HCT116 (cell line): ENCODE results near the gene VRK3. TPM values are rescaled to one million over a fixed set of nuclear protein-coding genes. Genes with fewer than 3 reads are reported as not detected.
"Not testable (repeated sequence)": the region's sequence is repeated elsewhere in the genome, so short reads cannot be mapped to it uniquely, and the experiment has no call there.

Source experiments
- ATAC-seq: fragments of 200-7000 bp; cut with Tn5 transposase; 2 replicates; pipeline ENCODE4 v1.9.1; 2020; ENCODE audit warnings: mild to moderate bottlenecking, moderate library complexity
- BruUV-seq: library from RNA; stranded (reverse); fragments of 400-500 nt; replicated peaks from 2 replicates; lab custom pipeline; 2021; lab: Mats Ljungman, UMichigan
- CTCF ChIA-PET: fragments of 300-600 bp; sonication (Branson Sonifier 250); formaldehyde crosslinking; loops from one replicate; lab custom pipeline; 2021; ENCODE audit warnings: antibody characterized with exemption; lab: Charles Lee
- POLR2A ChIA-PET: fragments of 300-600, 350-600 bp; sonication (Branson Sonifier 250); formaldehyde crosslinking; loops from one replicate; lab custom pipeline; 2021; ENCODE audit warnings: antibody characterized with exemption; lab: Charles Lee
- RAD21 ChIA-PET, 2 experiments: fragments of 300-600 bp; sonication (Branson Sonifier 250); formaldehyde crosslinking; loops; one replicate each; lab custom pipeline; 2023; ENCODE audit warnings: low total read pairs in 2 of 2; ENCODE audit not compliant: uncharacterized antibody in 2 of 2, unreplicated experiment in 2 of 2, low non-redundant PET in 1 of 2; lab: Charles Lee
- DNase-seq: peaks from one replicate; pipeline ENCODE4 v3.0.0-alpha.2; 2010; ENCODE audit warnings: low read depth, low spot score
- H2AFZ ChIP-seq: fragments of 200-600 bp; shearing (Covaris generic), sonication (generic); 2 replicates; pipeline ENCODE4 v1.6.1; 2017; ENCODE audit warnings: low read depth, mixed run types, mixed read lengths, antibody characterized with exemption, low read length; ENCODE audit not compliant: poor library complexity, severe bottlenecking
- H3K27ac ChIP-seq: 2 replicates; pipeline ENCODE4 v1.5.1; 2012; ENCODE audit warnings: low read depth, low read length
- H3K27me3 ChIP-seq: fragments of 200-600 bp; sonication (generic); 2 replicates; pipeline ENCODE4 v1.6.1; 2016; ENCODE audit warnings: mixed run types, low read length, mixed read lengths; ENCODE audit not compliant: insufficient read depth
- H3K36me3 ChIP-seq, 2 experiments: fragments of 200-500 bp in 1 of 2; fragments of 200-600 bp in 1 of 2; sonication (Bioruptor generic) in 1 of 2; sonication (generic) in 1 of 2; 2 replicates each; pipeline versions ENCODE4 v1.5.1 to v1.6.1; 2014 to 2016; ENCODE audit warnings: low read length in 2 of 2, inconsistent platforms in 1 of 2, mixed read lengths in 1 of 2, mixed run types in 1 of 2; ENCODE audit not compliant: insufficient read depth in 2 of 2, control insufficient read depth in 1 of 2
- H3K4me1 ChIP-seq, 2 experiments: fragments of 200-600 bp in 1 of 2; sonication (generic) in 1 of 2; 2 replicates each; pipeline versions ENCODE4 v1.5.1 to v1.6.1; 2012 to 2017; ENCODE audit warnings: low read length in 2 of 2, inconsistent platforms in 1 of 2, mild to moderate bottlenecking in 1 of 2, mixed read lengths in 1 of 2, mixed run types in 1 of 2, moderate library complexity in 1 of 2; ENCODE audit not compliant: insufficient read depth in 2 of 2, control insufficient read depth in 1 of 2
- H3K4me2 ChIP-seq: fragments of 200-600 bp; sonication (generic); 2 replicates; pipeline ENCODE4 v1.6.1; 2017; ENCODE audit warnings: mixed run types, low read length, mixed read lengths
- H3K4me3 ChIP-seq, 2 experiments: fragments of 200-600 bp in 1 of 2; sonication (generic) in 1 of 2; replicated peaks in 1 of 2; 2 replicates each; pipeline ENCODE4 v1.5.1; 2011 to 2016; ENCODE audit warnings: low read length in 2 of 2, control low read depth in 1 of 2, low read depth in 1 of 2, mild to moderate bottlenecking in 1 of 2, mixed read lengths in 1 of 2, mixed run types in 1 of 2
- H3K79me2 ChIP-seq: fragments of 200-600 bp; sonication (generic); 2 replicates; pipeline ENCODE4 v1.6.1; 2017; ENCODE audit warnings: mild to moderate bottlenecking, mixed run types, low read length, moderate library complexity, mixed read lengths; ENCODE audit not compliant: insufficient read depth
- H3K9ac ChIP-seq: fragments of 200-600 bp; sonication (generic); 2 replicates; pipeline ENCODE4 v1.6.1; 2016; ENCODE audit warnings: low read length, mixed read lengths
- H3K9me2 ChIP-seq: fragments of 200-600 bp; sonication (generic), shearing (Covaris generic); 2 replicates; pipeline ENCODE4 v1.6.1; 2017; ENCODE audit warnings: mixed run types, mild to moderate bottlenecking, moderate library complexity; ENCODE audit not compliant: insufficient read depth
- H3K9me3 ChIP-seq, 2 experiments: fragments of 200-500 bp in 1 of 2; fragments of 200-600 bp in 1 of 2; sonication (Bioruptor generic) in 1 of 2; sonication (generic) in 1 of 2; 2 replicates each; pipeline ENCODE4 v1.6.1; 2014 to 2017; ENCODE audit warnings: low read length in 2 of 2, mixed read lengths in 2 of 2, inconsistent platforms in 1 of 2, low read depth in 1 of 2, mild to moderate bottlenecking in 1 of 2, mixed run types in 1 of 2, moderate library complexity in 1 of 2; ENCODE audit not compliant: control insufficient read depth in 1 of 2, insufficient read depth in 1 of 2
- H4K20me1 ChIP-seq: fragments of 200-600 bp; sonication (generic), shearing (Covaris generic); 2 replicates; pipeline ENCODE4 v1.6.1; 2017; ENCODE audit warnings: mixed run types, mild to moderate bottlenecking, moderate library complexity; ENCODE audit not compliant: insufficient read depth
- EGR1 ChIP-seq: IDR thresholded peaks from 2 replicates; pipeline ENCODE4 v1.6.1; 2012; ENCODE audit warnings: low read depth
- TCF7L2 ChIP-seq: IDR thresholded peaks from 2 replicates; pipeline ENCODE4 v1.7.0; 2011; ENCODE audit warnings: borderline replicate concordance, inconsistent platforms; ENCODE audit not compliant: insufficient read depth, insufficient read length; ENCODE audit errors: extremely low read depth
- ZNF274 ChIP-seq: fragments of 200-500 bp; sonication (Bioruptor generic); IDR thresholded peaks from 2 replicates; pipeline ENCODE4 v1.6.1; 2014; ENCODE audit warnings: mild to moderate bottlenecking, low read depth, low read length, inconsistent platforms
- intact Hi-C: fragments of 100-400 bp; cut with micrococcal nuclease; formaldehyde crosslinking; loops from 2 replicates; pipeline ENCODE4 v1.10.0; 2022
- total RNA-seq: library from RNA; stranded (reverse); gene quantifications from one replicate; pipeline ENCODE4 v1.2.1, GENCODE V29; 2021; ENCODE audit not compliant: unreplicated experiment
- TF ChIP-seq, protein P1 (sequence below), 3 experiments: fragments of 200-600 bp in 1 of 3; sonication (generic) in 1 of 3; IDR thresholded peaks in 2 of 3; conservative IDR thresholded peaks in 1 of 3; 2 replicates each; pipeline ENCODE4 v1.5.1; 2012 to 2017; ENCODE audit warnings: low read depth in 2 of 3, low read length in 2 of 3, antibody characterized with exemption in 1 of 3, borderline replicate concordance in 1 of 3, control low read depth in 1 of 3, mild to moderate bottlenecking in 1 of 3, mixed read lengths in 1 of 3, mixed run types in 1 of 3, moderate library complexity in 1 of 3; ENCODE audit not compliant: insufficient read depth in 1 of 3

The VRK3 gene
- total RNA-seq, 1 experiment from 2014 or later = 44.0 TPM

DNA sequence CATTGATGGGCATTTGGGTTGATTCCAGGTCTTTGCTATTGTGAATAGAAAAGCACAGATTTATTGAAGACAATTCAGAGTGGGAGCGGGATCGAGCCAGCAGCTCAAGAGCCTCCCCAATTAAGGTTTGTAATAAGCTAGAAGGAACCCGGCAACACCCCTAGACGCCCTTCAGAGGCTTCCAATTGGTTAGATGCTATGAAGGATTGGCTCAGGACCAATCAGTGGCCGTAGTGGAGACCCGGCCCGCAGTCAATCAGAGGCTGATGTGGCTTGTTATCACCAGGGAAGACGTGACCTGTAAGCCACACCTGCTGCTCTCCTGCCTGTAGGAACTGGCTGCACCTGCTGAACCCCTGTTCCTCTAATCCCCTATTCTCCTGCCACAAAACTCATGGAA, 78.8 kb downstream of the VRK3 start:
- Histone ChIP-seq H3K9me2 (no peaks in the 10 kb centered on the region), H3K27me3 (no peaks in the 10 kb centered on the region)
- CTCF ChIA-PET = no interaction called here
- TF ChIP-seq TCF7L2 = no peak
- TF ChIP-seq EGR1 = no peak
- no peak for TF ChIP-seq ZNF274
- TF ChIP-seq, protein P1, sequence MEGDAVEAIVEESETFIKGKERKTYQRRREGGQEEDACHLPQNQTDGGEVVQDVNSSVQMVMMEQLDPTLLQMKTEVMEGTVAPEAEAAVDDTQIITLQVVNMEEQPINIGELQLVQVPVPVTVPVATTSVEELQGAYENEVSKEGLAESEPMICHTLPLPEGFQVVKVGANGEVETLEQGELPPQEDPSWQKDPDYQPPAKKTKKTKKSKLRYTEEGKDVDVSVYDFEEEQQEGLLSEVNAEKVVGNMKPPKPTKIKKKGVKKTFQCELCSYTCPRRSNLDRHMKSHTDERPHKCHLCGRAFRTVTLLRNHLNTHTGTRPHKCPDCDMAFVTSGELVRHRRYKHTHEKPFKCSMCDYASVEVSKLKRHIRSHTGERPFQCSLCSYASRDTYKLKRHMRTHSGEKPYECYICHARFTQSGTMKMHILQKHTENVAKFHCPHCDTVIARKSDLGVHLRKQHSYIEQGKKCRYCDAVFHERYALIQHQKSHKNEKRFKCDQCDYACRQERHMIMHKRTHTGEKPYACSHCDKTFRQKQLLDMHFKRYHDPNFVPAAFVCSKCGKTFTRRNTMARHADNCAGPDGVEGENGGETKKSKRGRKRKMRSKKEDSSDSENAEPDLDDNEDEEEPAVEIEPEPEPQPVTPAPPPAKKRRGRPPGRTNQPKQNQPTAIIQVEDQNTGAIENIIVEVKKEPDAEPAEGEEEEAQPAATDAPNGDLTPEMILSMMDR (IDR thresholded peaks at IDR 0.05 in 2 of 3, conservative IDR thresholded peaks at IDR 0.05 in 1 of 3; ENCODE audit: borderline replicate concordance in 1 of 3, insufficient read depth in 1 of 3, low read depth in 2 of 3, low read length in 2 of 3) = no peak
- TF ChIP-seq, all 23 proteins: peak for 0
- intact Hi-C loops = no loop called here
- ChIA-PET RAD21 (no interaction called here), POLR2A (no interaction called here)
- BruUV-seq = no TSS peak
- H3K4me1 ChIP-seq = peaks cover 5 to 7% of the 10 kb centered on the region in 2 experiments; a peak in 3 of 4 replicates
- H3K4me3 ChIP-seq = no peak overlapping the region
- H3K36me3 ChIP-seq = no peaks in the 10 kb centered on the region
- no peak overlapping the region for H3K4me2 ChIP-seq
- H4K20me1 ChIP-seq = no peaks in the 10 kb centered on the region
- H3K9me3 ChIP-seq = no peaks in the 10 kb centered on the region
- H2AFZ ChIP-seq = no peak overlapping the region
- DNase-seq = no peak
- no peak overlapping the region for H3K9ac ChIP-seq
- no peaks in the 10 kb centered on the region for H3K79me2 ChIP-seq
- H3K27ac ChIP-seq = no peak overlapping the region
- 0 out of 2 replicates have a peak, but pooled peaks have one; percentile 36 for ATAC-seq

GRCh38 chr19:49944567-49944966, 80.6 kb downstream of the VRK3 start:
- not testable (repeated sequence) for H3K79me2 ChIP-seq

More at GRCh38 chr19:49944567-49944966, 80.6 kb downstream of the VRK3 start:
- H3K4me3 ChIP-seq, H3K27ac ChIP-seq, H4K20me1 ChIP-seq, DNase-seq, H3K4me1 ChIP-seq, intact Hi-C loops, H2AFZ ChIP-seq, H3K36me3 ChIP-seq, H3K4me2 ChIP-seq, ATAC-seq, POLR2A ChIA-PET, H3K9me2 ChIP-seq, H3K9me3 ChIP-seq, H3K9ac ChIP-seq, CTCF ChIA-PET, H3K27me3 ChIP-seq, RAD21 ChIA-PET, BruUV-seq: not testable (repeated sequence)
